HepG2 (cell line): ENCODE data around the gene NKAIN2.

ENCODE experiments used
- CTCF ChIP-seq: sonication (generic); formaldehyde crosslinking; IDR thresholded peaks from 2 replicates; pipeline ENCODE4 v1.5.0; 2020; ENCODE audit warnings: mild to moderate bottlenecking, missing genetic modification reagents, moderate library complexity
- MAX ChIP-seq: IDR thresholded peaks from 2 replicates; pipeline ENCODE4 v1.6.1; 2012; ENCODE audit warnings: inconsistent platforms
- NCOA1 ChIP-seq: sonication (generic); formaldehyde crosslinking; IDR thresholded peaks from 2 replicates; pipeline ENCODE4 v1.9.0; 2021; ENCODE audit warnings: missing genetic modification reagents
- POLR2AphosphoS5 ChIP-seq: IDR thresholded peaks from 2 replicates; pipeline ENCODE4 v1.6.1; 2012; ENCODE audit warnings: low read depth, low read length
- SOX6 ChIP-seq, 2 experiments: fragments of 450-650 bp in 1 of 2; sonication (generic) in 1 of 2; formaldehyde crosslinking in 1 of 2; IDR thresholded peaks; 2 replicates each; pipeline versions ENCODE4 v1.4.0 to v1.6.1; 2017 to 2020; ENCODE audit warnings: antibody characterized with exemption in 1 of 2, mild to moderate bottlenecking in 1 of 2, missing genetic modification reagents in 1 of 2
- STAT6 ChIP-seq: sonication (generic); formaldehyde crosslinking; IDR thresholded peaks from 2 replicates; pipeline ENCODE4 v1.4.0; 2020; ENCODE audit warnings: missing genetic modification reagents, mild to moderate bottlenecking, borderline replicate concordance
- ZNF263 ChIP-seq: sonication (generic); formaldehyde crosslinking; IDR thresholded peaks from 2 replicates; pipeline ENCODE4 v1.4.0; 2020; ENCODE audit warnings: missing genetic modification reagents
- ZSCAN30 ChIP-seq: sonication (generic); formaldehyde crosslinking; IDR thresholded peaks from 2 replicates; pipeline ENCODE4 v1.5.0; 2020; ENCODE audit warnings: mild to moderate bottlenecking, missing genetic modification reagents
- TF ChIP-seq, protein P1 (sequence below): sonication (generic); formaldehyde crosslinking; conservative IDR thresholded peaks from 2 replicates; pipeline ENCODE4 v1.4.0; 2020; ENCODE audit warnings: missing genetic modification reagents
- TF ChIP-seq, protein P2 (sequence below), 2 experiments: sonication (generic) in 1 of 2; formaldehyde crosslinking in 1 of 2; IDR thresholded peaks; 2 replicates each; pipeline versions ENCODE4 v1.5.1 to v1.6.1; 2011 to 2020; ENCODE audit warnings: borderline replicate concordance in 1 of 2, low read depth in 1 of 2, low read length in 1 of 2, mild to moderate bottlenecking in 1 of 2, missing genetic modification reagents in 1 of 2, moderate library complexity in 1 of 2
- TF ChIP-seq, protein P3 (sequence below): sonication (generic); formaldehyde crosslinking; conservative IDR thresholded peaks from 2 replicates; pipeline ENCODE4 v1.4.0; 2020; ENCODE audit warnings: missing genetic modification reagents

DNA sequence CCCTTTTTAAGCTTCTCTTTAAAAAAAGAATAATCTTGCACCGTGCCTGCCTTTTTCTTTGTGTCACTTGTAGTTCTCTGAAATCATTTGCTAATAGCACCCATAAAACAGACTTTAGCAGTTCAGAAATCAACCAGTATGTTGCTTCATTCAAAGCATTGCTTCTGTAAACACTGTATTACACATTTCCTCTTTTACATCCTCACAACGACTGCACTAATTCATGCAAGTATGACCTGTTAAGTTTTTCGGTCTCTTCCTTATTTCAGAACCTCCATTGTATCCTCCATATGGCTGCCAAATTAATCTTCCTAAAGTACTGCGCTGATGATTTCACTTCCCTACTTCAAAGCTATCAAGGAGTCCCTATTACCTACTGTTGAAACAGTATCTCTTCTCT, 1015.7 kb downstream of the NKAIN2 start:
- no peak for TF ChIP-seq SOX6 (IDR thresholded peaks at IDR 0.05)
- TF ChIP-seq SOX6 (CRISPR knock-in tag; IDR thresholded peaks at IDR 0.05) = no peak
- TF ChIP-seq, protein P1, sequence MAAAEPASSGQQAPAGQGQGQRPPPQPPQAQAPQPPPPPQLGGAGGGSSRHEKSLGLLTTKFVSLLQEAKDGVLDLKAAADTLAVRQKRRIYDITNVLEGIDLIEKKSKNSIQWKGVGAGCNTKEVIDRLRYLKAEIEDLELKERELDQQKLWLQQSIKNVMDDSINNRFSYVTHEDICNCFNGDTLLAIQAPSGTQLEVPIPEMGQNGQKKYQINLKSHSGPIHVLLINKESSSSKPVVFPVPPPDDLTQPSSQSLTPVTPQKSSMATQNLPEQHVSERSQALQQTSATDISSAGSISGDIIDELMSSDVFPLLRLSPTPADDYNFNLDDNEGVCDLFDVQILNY (CRISPR knock-in tag) = no peak
- TF ChIP-seq, protein P2, sequence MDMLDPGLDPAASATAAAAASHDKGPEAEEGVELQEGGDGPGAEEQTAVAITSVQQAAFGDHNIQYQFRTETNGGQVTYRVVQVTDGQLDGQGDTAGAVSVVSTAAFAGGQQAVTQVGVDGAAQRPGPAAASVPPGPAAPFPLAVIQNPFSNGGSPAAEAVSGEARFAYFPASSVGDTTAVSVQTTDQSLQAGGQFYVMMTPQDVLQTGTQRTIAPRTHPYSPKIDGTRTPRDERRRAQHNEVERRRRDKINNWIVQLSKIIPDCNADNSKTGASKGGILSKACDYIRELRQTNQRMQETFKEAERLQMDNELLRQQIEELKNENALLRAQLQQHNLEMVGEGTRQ (IDR thresholded peaks at IDR 0.05; ENCODE audit: low read depth, low read length) = no peak
- TF ChIP-seq, protein P2 (CRISPR knock-in tag; IDR thresholded peaks at IDR 0.05; ENCODE audit: borderline replicate concordance) = no peak
- TF ChIP-seq MAX = no peak
- TF ChIP-seq STAT6 (CRISPR knock-in tag) = no peak
- no peak for TF ChIP-seq POLR2AphosphoS5
- TF ChIP-seq ZSCAN30 (CRISPR knock-in tag) = no peak
- TF ChIP-seq NCOA1 (CRISPR knock-in tag) = no peak
- TF ChIP-seq ZNF263 (CRISPR knock-in tag) = no peak
- no peak for TF ChIP-seq CTCF
- TF ChIP-seq, protein P3, sequence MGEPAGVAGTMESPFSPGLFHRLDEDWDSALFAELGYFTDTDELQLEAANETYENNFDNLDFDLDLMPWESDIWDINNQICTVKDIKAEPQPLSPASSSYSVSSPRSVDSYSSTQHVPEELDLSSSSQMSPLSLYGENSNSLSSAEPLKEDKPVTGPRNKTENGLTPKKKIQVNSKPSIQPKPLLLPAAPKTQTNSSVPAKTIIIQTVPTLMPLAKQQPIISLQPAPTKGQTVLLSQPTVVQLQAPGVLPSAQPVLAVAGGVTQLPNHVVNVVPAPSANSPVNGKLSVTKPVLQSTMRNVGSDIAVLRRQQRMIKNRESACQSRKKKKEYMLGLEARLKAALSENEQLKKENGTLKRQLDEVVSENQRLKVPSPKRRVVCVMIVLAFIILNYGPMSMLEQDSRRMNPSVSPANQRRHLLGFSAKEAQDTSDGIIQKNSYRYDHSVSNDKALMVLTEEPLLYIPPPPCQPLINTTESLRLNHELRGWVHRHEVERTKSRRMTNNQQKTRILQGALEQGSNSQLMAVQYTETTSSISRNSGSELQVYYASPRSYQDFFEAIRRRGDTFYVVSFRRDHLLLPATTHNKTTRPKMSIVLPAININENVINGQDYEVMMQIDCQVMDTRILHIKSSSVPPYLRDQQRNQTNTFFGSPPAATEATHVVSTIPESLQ = no peak
